Hematopoietic multipotent progenitor cell treated with erythropoietin and hydrocortisone succinate and interleukin-3 and kit ligand, for 17 days (in vitro differentiated cells): Measurements from ENCODE around the gene MIPEP.

Source experiments
- DNase-seq: peaks from one replicate; pipeline ENCODE4 v3.0.0-alpha.2; 2015; ENCODE audit warnings: low spot score

Gene MIPEP

GRCh38 chr13:23852351-23852750 is 36.8 kb downstream of the MIPEP start:
- DNase-seq: no peak

- no peak for DNase-seq
These were observed 38.1 kb downstream of the MIPEP start for GRCh38 chr13:23851106-23851505.

GRCh38 chr13:23850134-23850533 is 39.1 kb downstream of the MIPEP start:
- no peak for DNase-seq

- no peak for DNase-seq
These were observed 39.5 kb downstream of the MIPEP start for GRCh38 chr13:23849670-23850069.

- no peak for DNase-seq
These were observed 40.5 kb downstream of the MIPEP start for GRCh38 chr13:23848646-23849141.

GRCh38 chr13:23848019-23848418 is 41.2 kb downstream of the MIPEP start:
- no peak for DNase-seq

- no peak for DNase-seq
These were observed 41.7 kb downstream of the MIPEP start for GRCh38 chr13:23847497-23847896.

- no peak for DNase-seq
These were observed 44.0 kb downstream of the MIPEP start for GRCh38 chr13:23845105-23845725.

GRCh38 chr13:23844132-23844531 is 45.1 kb downstream of the MIPEP start:
- no peak for DNase-seq

- DNase-seq: no peak
These were observed 45.8 kb downstream of the MIPEP start for GRCh38 chr13:23843436-23843835.

- no peak for DNase-seq
These were observed 46.8 kb downstream of the MIPEP start for GRCh38 chr13:23842406-23842805.

GRCh38 chr13:23833733-23834611 is 55.2 kb downstream of the MIPEP start:
- no peak for DNase-seq

GRCh38 chr13:23828866-23829265 is 60.3 kb downstream of the MIPEP start:
- no peak for DNase-seq

- no peak for DNase-seq
These were observed 61.1 kb downstream of the MIPEP start for GRCh38 chr13:23828086-23828485.

- no peak for DNase-seq
These were observed 64.0 kb downstream of the MIPEP start for GRCh38 chr13:23825179-23825578.

- no peak for DNase-seq
These were observed 64.8 kb downstream of the MIPEP start for GRCh38 chr13:23824371-23824770.

- no peak for DNase-seq
These were observed 66.9 kb downstream of the MIPEP start for GRCh38 chr13:23822252-23822824.

GRCh38 chr13:23820530-23820929 is 68.7 kb downstream of the MIPEP start:
- DNase-seq: no peak

GRCh38 chr13:23817830-23818229 is 71.4 kb downstream of the MIPEP start:
- no peak for DNase-seq

GRCh38 chr13:23817136-23817535 is 72.1 kb downstream of the MIPEP start:
- DNase-seq: no peak

GRCh38 chr13:23813635-23814034 is 75.6 kb downstream of the MIPEP start:
- no peak for DNase-seq

- no peak for DNase-seq
These were observed 77.7 kb downstream of the MIPEP start for GRCh38 chr13:23811366-23812062.
